Natural killer cell (primary cell): Measurements from ENCODE around the gene GPR179. TPM values are rescaled to one million over a fixed set of nuclear protein-coding genes. Genes with fewer than 3 reads are reported as not detected.

ENCODE experiments used
- ATAC-seq, 3 donors: fragments of 150-1000 bp in 2 of 3; fragments of 200-7000 bp in 1 of 3; cut with Tn5 transposase; 1 replicate in 1 of 3; 2 replicates in 2 of 3; pipeline ENCODE4 v1.10.0; 2021; ENCODE audit warnings: mild to moderate bottlenecking in 2 of 3, moderate library complexity in 2 of 3
- DNase-seq, 2 donors: peaks; one replicate each; pipeline versions ENCODE4 v3.0.0 to v3.0.0-alpha.2; 2013 to 2021; ENCODE audit warnings: mixed read lengths in 1 of 2
- H3K27ac ChIP-seq: one replicate; pipeline ENCODE4 v1.5.1; 2013; ENCODE audit warnings: mild to moderate bottlenecking, low read length
- H3K27me3 ChIP-seq: one replicate; pipeline ENCODE4 v1.6.1; 2013; ENCODE audit warnings: low read length; ENCODE audit not compliant: control insufficient read depth, insufficient read depth
- H3K36me3 ChIP-seq: one replicate; pipeline ENCODE4 v1.6.1; 2013; ENCODE audit warnings: low read length; ENCODE audit not compliant: control insufficient read depth, insufficient read depth
- H3K4me1 ChIP-seq: one replicate; pipeline ENCODE4 v1.6.1; 2013; ENCODE audit warnings: low read length; ENCODE audit not compliant: control insufficient read depth, insufficient read depth
- H3K4me3 ChIP-seq: one replicate; pipeline ENCODE4 v1.5.1; 2013; ENCODE audit warnings: low read length
- H3K9me3 ChIP-seq: one replicate; pipeline ENCODE4 v1.6.1; 2013; ENCODE audit warnings: low read length; ENCODE audit not compliant: control insufficient read depth, insufficient read depth
- H3K27ac Mint-ChIP-seq, 2 donors: one replicate each; pipeline ENCODE4 v1.8.0; 2022; ENCODE audit warnings: mild to moderate bottlenecking in 2 of 2, mixed read lengths in 2 of 2, moderate library complexity in 1 of 2
- H3K27me3 Mint-ChIP-seq, 2 donors: one replicate each; pipeline ENCODE4 v1.8.0; 2022; ENCODE audit warnings: low read depth in 2 of 2, mixed read lengths in 2 of 2
- H3K36me3 Mint-ChIP-seq: one replicate; pipeline ENCODE4 v1.8.0; 2022; ENCODE audit warnings: mixed read lengths
- H3K4me1 Mint-ChIP-seq, 2 donors: one replicate each; pipeline ENCODE4 v1.8.0; 2022; ENCODE audit warnings: mixed read lengths in 2 of 2
- H3K4me3 Mint-ChIP-seq: one replicate; pipeline ENCODE4 v1.8.0; 2022; ENCODE audit warnings: mild to moderate bottlenecking, moderate library complexity, mixed read lengths
- H3K9me3 Mint-ChIP-seq, 2 donors: one replicate each; pipeline ENCODE4 v1.8.0; 2022; ENCODE audit warnings: mixed read lengths in 2 of 2
- CTCF ChIP-seq: fragments of 200-600 bp; IDR thresholded peaks from one replicate; pipeline ENCODE4 v1.8.0; 2022; ENCODE audit warnings: antibody characterized with exemption
- WGBS: methylation state at CpG from one replicate; pipeline ENCODE4 v1.1.7; 2013; ENCODE audit warnings: missing lambda C conversion rate; ENCODE audit not compliant: insufficient coverage; 5-methylcytosine and 5-hydroxymethylcytosine counted together
- intact Hi-C: fragments of 100-400 bp; cut with micrococcal nuclease; formaldehyde crosslinking; loops from one replicate; pipeline ENCODE4 v1.14.2; 2022
- total RNA-seq, 4 donors: library from RNA; stranded (reverse); fragments of 120-200 nt in 1 of 4; gene quantifications; one replicate each; pipeline versions ENCODE4 v1.2.3 to v1.2.4, GENCODE V29; 2013 to 2022

Gene GPR179
- total RNA-seq, 3 donors from 2014 or later (not counting 1 experiment from before 2014, with no cell fraction given), result not detected

GRCh38 chr17:38328620-38329019, 15.1 kb downstream of the GPR179 start:
- no peak overlapping the region for H3K27ac Mint-ChIP-seq
- no peak overlapping the region for H3K27ac ChIP-seq
- no peaks in the 10 kb centered on the region for H3K27me3 ChIP-seq
- H3K4me1 ChIP-seq, result no peaks in the 10 kb centered on the region
- no peak for TF ChIP-seq CTCF
- no peak for ATAC-seq
- no peaks in the 10 kb centered on the region for H3K9me3 ChIP-seq
- H3K27me3 Mint-ChIP-seq, result peaks cover 0 to 10% of the 10 kb centered on the region in 2 donors
- DNase-seq, result no peak
- H3K4me3 ChIP-seq, result no peak overlapping the region
- H3K4me3 Mint-ChIP-seq, result no peak overlapping the region
- H3K36me3 ChIP-seq, result no peaks in the 10 kb centered on the region
- no peaks in the 10 kb centered on the region for H3K36me3 Mint-ChIP-seq
- WGBS, result 77% methylated on average over 7 of the region's 7 CpGs
- intact Hi-C loops, result no loop called here
- H3K4me1 Mint-ChIP-seq, result peaks cover 0 to 5% of the 10 kb centered on the region in 2 donors
- no peaks in the 10 kb centered on the region for H3K9me3 Mint-ChIP-seq

- no peaks in the 10 kb centered on the region for H3K27me3 ChIP-seq
- Mint-ChIP-seq H3K9me3 (no peaks in the 10 kb centered on the region), H3K27ac (no peak overlapping the region), H3K36me3 (no peaks in the 10 kb centered on the region), H3K27me3 (peaks cover 0 to 10% of the 10 kb centered on the region in 2 donors), H3K4me1 (peaks cover 0 to 5% of the 10 kb centered on the region in 2 donors), H3K4me3 (no peak overlapping the region)
- no peaks in the 10 kb centered on the region for H3K4me1 ChIP-seq
- H3K4me3 ChIP-seq, result no peak overlapping the region
- no peaks in the 10 kb centered on the region for H3K9me3 ChIP-seq
- H3K27ac ChIP-seq, result no peak overlapping the region
- DNase-seq, result no peak
- H3K36me3 ChIP-seq, result peaks cover 3% of the 10 kb centered on the region
- 60% methylated on average over 1 of the region's 1 CpG for WGBS
- ATAC-seq, result no peak
- intact Hi-C loops, result no loop called here
- no peak for TF ChIP-seq CTCF
These were observed 15.8 kb downstream of the GPR179 start for GRCh38 chr17:38327936-38328335.

- peaks cover 0 to 10% of the 10 kb centered on the region in 2 donors for H3K27me3 Mint-ChIP-seq
- Histone ChIP-seq H3K4me3 (no peak overlapping the region), H3K36me3 (peaks cover 9% of the 10 kb centered on the region), H3K4me1 (no peaks in the 10 kb centered on the region), H3K27me3 (no peaks in the 10 kb centered on the region), H3K27ac (no peak overlapping the region), H3K9me3 (no peaks in the 10 kb centered on the region)
- no peak for TF ChIP-seq CTCF
- H3K4me1 Mint-ChIP-seq, result peaks cover 0 to 5% of the 10 kb centered on the region in 2 donors
- DNase-seq, result no peak
- no peaks in the 10 kb centered on the region for H3K36me3 Mint-ChIP-seq
- no peak overlapping the region for H3K4me3 Mint-ChIP-seq
- no peaks in the 10 kb centered on the region for H3K9me3 Mint-ChIP-seq
- peak overlapping the region in 1 of 2 donors; percentile 2 for H3K27ac Mint-ChIP-seq
- intact Hi-C loops, result no loop called here
- no peak for ATAC-seq
- 66% methylated on average over 8 of the region's 8 CpGs for WGBS
These were observed 16.6 kb downstream of the GPR179 start for GRCh38 chr17:38326996-38327792.
